SK-N-SH (cell line): ENCODE data around the gene MOV10L1. TPM values are rescaled to one million over a fixed set of nuclear protein-coding genes. Genes with fewer than 3 reads are reported as not detected.

Experiments used
- CTCF ChIA-PET: fragments of 300-600, 350-600 bp; formaldehyde crosslinking; extraction: SDS; loops from one replicate; lab custom pipeline; 2021; lab: Yijun Ruan, JAX
- POLR2A ChIA-PET: fragments of 350-600 bp; sonication (Branson Sonifier 250); formaldehyde crosslinking; extraction: SDS; loops from one replicate; lab custom pipeline; 2020; ENCODE audit warnings: antibody characterized with exemption, inconsistent platforms; lab: Yijun Ruan, JAX
- DNase-seq: peaks from one replicate; pipeline ENCODE4 v3.0.0; 2012
- H2AFZ ChIP-seq: fragments of 200-600 bp; sonication (generic); 2 replicates; pipeline ENCODE4 v1.8.1; 2016; ENCODE audit warnings: antibody characterized with exemption, mild to moderate bottlenecking, low read depth
- H3F3A ChIP-seq: fragments of 200-600 bp; sonication (generic); replicated peaks from 2 replicates; pipeline ENCODE3; 2016; ENCODE audit warnings: antibody characterized with exemption, mild to moderate bottlenecking; ENCODE audit not compliant: insufficient read depth
- H3K27ac ChIP-seq, 2 experiments: fragments of 200-500 bp in 1 of 2; fragments of 200-600 bp in 1 of 2; sonication (Bioruptor generic) in 1 of 2; sonication (generic), shearing (Covaris generic) in 1 of 2; 2 replicates each; pipeline versions ENCODE4 v1.5.1 to v1.6.1; 2014 to 2016; ENCODE audit warnings: low read depth in 2 of 2, inconsistent platforms in 1 of 2, low read length in 1 of 2, mild to moderate bottlenecking in 1 of 2, mixed read lengths in 1 of 2
- H3K27me3 ChIP-seq: fragments of 200-600 bp; sonication (generic), shearing (Covaris generic); 2 replicates; pipeline ENCODE4 v1.6.1; 2016; ENCODE audit warnings: mixed run types; ENCODE audit not compliant: insufficient read depth
- H3K36me3 ChIP-seq, 2 experiments: fragments of 200-500 bp in 1 of 2; fragments of 200-600 bp in 1 of 2; sonication (Bioruptor generic) in 1 of 2; sonication (generic) in 1 of 2; replicated peaks in 1 of 2; 2 replicates each; pipeline versions ENCODE3 to v1.5.1; 2014 to 2016; ENCODE audit warnings: low read length in 1 of 2, mild to moderate bottlenecking in 1 of 2; ENCODE audit not compliant: insufficient read depth in 2 of 2, control insufficient read depth in 1 of 2
- H3K4me1 ChIP-seq, 2 experiments: fragments of 200-500 bp in 1 of 2; fragments of 200-600 bp in 1 of 2; sonication (Bioruptor generic) in 1 of 2; sonication (generic), shearing (Covaris generic) in 1 of 2; 2 replicates each; pipeline versions ENCODE4 v1.5.1 to v1.6.1; 2014 to 2016; ENCODE audit warnings: low read depth in 1 of 2, low read length in 1 of 2, mixed run types in 1 of 2; ENCODE audit not compliant: insufficient read depth in 2 of 2, control insufficient read depth in 1 of 2
- H3K4me2 ChIP-seq: fragments of 200-600 bp; sonication (generic), shearing (Covaris generic); 2 replicates; pipeline ENCODE4 v1.6.1; 2017; ENCODE audit warnings: mixed run types
- H3K4me3 ChIP-seq, 2 experiments: fragments of 200-500 bp in 1 of 2; fragments of 200-600 bp in 1 of 2; sonication (Bioruptor generic) in 1 of 2; sonication (generic), shearing (Covaris generic) in 1 of 2; 2 replicates each; pipeline versions ENCODE4 v1.5.1 to v1.8.1; 2014 to 2016; ENCODE audit warnings: low read depth in 2 of 2, inconsistent platforms in 1 of 2, low read length in 1 of 2, mild to moderate bottlenecking in 1 of 2, mixed read lengths in 1 of 2, moderate library complexity in 1 of 2
- H3K79me2 ChIP-seq: fragments of 200-600 bp; sonication (generic); 2 replicates; pipeline ENCODE4 v1.8.1; 2017; ENCODE audit warnings: mild to moderate bottlenecking; ENCODE audit not compliant: insufficient read depth
- H3K9ac ChIP-seq: fragments of 200-600 bp; sonication (generic); 2 replicates; pipeline ENCODE4 v1.6.1; 2017; ENCODE audit warnings: mixed run types
- H3K9me2 ChIP-seq: fragments of 200-600 bp; sonication (generic); 2 replicates; pipeline ENCODE4 v1.6.1; 2017; ENCODE audit warnings: mixed run types
- H3K9me3 ChIP-seq: fragments of 200-600 bp; sonication (generic); 2 replicates; pipeline ENCODE4 v1.6.1; 2017; ENCODE audit warnings: mixed run types, mild to moderate bottlenecking, moderate library complexity
- H4K20me1 ChIP-seq: fragments of 200-600 bp; sonication (generic); 2 replicates; pipeline ENCODE4 v1.6.1; 2017; ENCODE audit warnings: mild to moderate bottlenecking, mixed run types; ENCODE audit not compliant: insufficient read depth
- CHD2 ChIP-seq: fragments of 150-350 bp; IDR thresholded peaks from 2 replicates; pipeline ENCODE4 v1.6.1; 2018; ENCODE audit warnings: low read length; ENCODE audit not compliant: partially characterized antibody
- ELF1 ChIP-seq: IDR thresholded peaks from 2 replicates; pipeline ENCODE4 v1.4.0; 2012
- EZH2phosphoT487 ChIP-seq: fragments of 200-600 bp; sonication (generic); IDR thresholded peaks from 2 replicates; pipeline ENCODE4 v1.6.1; 2017; ENCODE audit warnings: low read depth, mixed run types, mild to moderate bottlenecking, antibody characterized with exemption, moderate library complexity, borderline replicate concordance
- IRF3 ChIP-seq: fragments of 150-350 bp; IDR thresholded peaks from 2 replicates; pipeline ENCODE4 v1.6.1; 2016; ENCODE audit warnings: mild to moderate bottlenecking, low read depth, low read length
- JUND ChIP-seq: IDR thresholded peaks from 2 replicates; pipeline ENCODE4 v1.4.0; 2012
- NRF1 ChIP-seq: IDR thresholded peaks from 2 replicates; pipeline ENCODE4 v1.6.1; 2012; ENCODE audit warnings: low read depth, mild to moderate bottlenecking, low read length
- PBX3 ChIP-seq: IDR thresholded peaks from 2 replicates; pipeline ENCODE4; 2012
- POLR2AphosphoS5 ChIP-seq: IDR thresholded peaks from 2 replicates; pipeline ENCODE4 v1.6.1; 2012; ENCODE audit warnings: low read depth, low read length
- RAD21 ChIP-seq: IDR thresholded peaks from 2 replicates; pipeline ENCODE4 v1.6.1; 2012; ENCODE audit warnings: mild to moderate bottlenecking, low read length
- RFX5 ChIP-seq: IDR thresholded peaks from 2 replicates; pipeline ENCODE4 v1.6.1; 2012; ENCODE audit warnings: mild to moderate bottlenecking, improper control_type of control experiment, low read length
- SIN3A ChIP-seq: IDR thresholded peaks from 2 replicates; pipeline ENCODE4 v1.6.1; 2012; ENCODE audit warnings: low read depth, mild to moderate bottlenecking, low read length, moderate library complexity, borderline replicate concordance
- TCF12 ChIP-seq: IDR thresholded peaks from 2 replicates; pipeline ENCODE4 v1.4.0; 2012
- USF1 ChIP-seq: IDR thresholded peaks from 2 replicates; pipeline ENCODE4 v1.4.0; 2012; ENCODE audit warnings: low read depth, borderline replicate concordance
- WGBS: methylation state at CpG from one replicate; pipeline ENCODE4 v1.1.6; 2017; ENCODE audit warnings: low lambda C conversion rate; 5-methylcytosine and 5-hydroxymethylcytosine counted together
- polyA plus RNA-seq, 3 experiments: library from polyadenylated mRNA; depleted of rRNA; stranded (reverse); fragments of >200 nt; gene quantifications; 2 replicates each; pipeline ENCODE4 v1.2.3, GENCODE V29; 2012
- TF ChIP-seq, protein P1 (sequence below): IDR thresholded peaks from 2 replicates; pipeline ENCODE4 v1.6.1; 2012; ENCODE audit warnings: mild to moderate bottlenecking, low read depth, low read length, moderate library complexity

The MOV10L1 gene
- polyA plus RNA-seq, 1 of the 3 experiments (the other 2 are of a cell fraction) = 2.1 TPM

- TF ChIP-seq POLR2AphosphoS5 (no peak), JUND (no peak), ELF1 (no peak), IRF3 (no peak), CHD2 (no peak)
These were observed 48.2 kb downstream of the MOV10L1 start (continued) for GRCh38 chr22:50138041-50138440.

GRCh38 chr22:50138988-50139387 is 49.2 kb downstream of the MOV10L1 start:
- peaks cover 3 to 4% of the 10 kb centered on the region in 2 experiments for H3K36me3 ChIP-seq
- no peak overlapping the region for H2AFZ ChIP-seq
- WGBS = 93% methylated on average over 9 of the region's 9 CpGs
- no peak for DNase-seq
- no peak overlapping the region for H3K4me3 ChIP-seq
- H3K9me3 ChIP-seq = no peaks in the 10 kb centered on the region
- H3K4me1 ChIP-seq = no peaks in the 10 kb centered on the region
- H3F3A ChIP-seq = no peaks in the 10 kb centered on the region
- TF ChIP-seq, protein P1, sequence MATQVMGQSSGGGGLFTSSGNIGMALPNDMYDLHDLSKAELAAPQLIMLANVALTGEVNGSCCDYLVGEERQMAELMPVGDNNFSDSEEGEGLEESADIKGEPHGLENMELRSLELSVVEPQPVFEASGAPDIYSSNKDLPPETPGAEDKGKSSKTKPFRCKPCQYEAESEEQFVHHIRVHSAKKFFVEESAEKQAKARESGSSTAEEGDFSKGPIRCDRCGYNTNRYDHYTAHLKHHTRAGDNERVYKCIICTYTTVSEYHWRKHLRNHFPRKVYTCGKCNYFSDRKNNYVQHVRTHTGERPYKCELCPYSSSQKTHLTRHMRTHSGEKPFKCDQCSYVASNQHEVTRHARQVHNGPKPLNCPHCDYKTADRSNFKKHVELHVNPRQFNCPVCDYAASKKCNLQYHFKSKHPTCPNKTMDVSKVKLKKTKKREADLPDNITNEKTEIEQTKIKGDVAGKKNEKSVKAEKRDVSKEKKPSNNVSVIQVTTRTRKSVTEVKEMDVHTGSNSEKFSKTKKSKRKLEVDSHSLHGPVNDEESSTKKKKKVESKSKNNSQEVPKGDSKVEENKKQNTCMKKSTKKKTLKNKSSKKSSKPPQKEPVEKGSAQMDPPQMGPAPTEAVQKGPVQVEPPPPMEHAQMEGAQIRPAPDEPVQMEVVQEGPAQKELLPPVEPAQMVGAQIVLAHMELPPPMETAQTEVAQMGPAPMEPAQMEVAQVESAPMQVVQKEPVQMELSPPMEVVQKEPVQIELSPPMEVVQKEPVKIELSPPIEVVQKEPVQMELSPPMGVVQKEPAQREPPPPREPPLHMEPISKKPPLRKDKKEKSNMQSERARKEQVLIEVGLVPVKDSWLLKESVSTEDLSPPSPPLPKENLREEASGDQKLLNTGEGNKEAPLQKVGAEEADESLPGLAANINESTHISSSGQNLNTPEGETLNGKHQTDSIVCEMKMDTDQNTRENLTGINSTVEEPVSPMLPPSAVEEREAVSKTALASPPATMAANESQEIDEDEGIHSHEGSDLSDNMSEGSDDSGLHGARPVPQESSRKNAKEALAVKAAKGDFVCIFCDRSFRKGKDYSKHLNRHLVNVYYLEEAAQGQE = no peak
- TF ChIP-seq RAD21 (no peak), NRF1 (no peak), PBX3 (no peak), SIN3A (no peak), TCF12 (no peak), USF1 (no peak), EZH2phosphoT487 (no peak), RFX5 (no peak)
- no peaks in the 10 kb centered on the region for H3K27me3 ChIP-seq
- no peaks in the 10 kb centered on the region for H3K9me2 ChIP-seq
- no peaks in the 10 kb centered on the region for H3K79me2 ChIP-seq
- POLR2A ChIA-PET = no interaction called here
- H3K4me2 ChIP-seq = no peak overlapping the region
- H3K27ac ChIP-seq = no peak overlapping the region
- H4K20me1 ChIP-seq = no peaks in the 10 kb centered on the region
- CTCF ChIA-PET = no interaction called here
- no peak overlapping the region for H3K9ac ChIP-seq
